OCI-M2 (cell line): Measurements from ENCODE around the gene CACHD1.

Experiments
- DNase-seq: peaks from one replicate; lab custom pipeline; 2025; ENCODE audit not compliant: unreplicated experiment; lab: John Stamatoyannopoulos, UW

The CACHD1 gene

GRCh38 chr1:64472805-64473204, 2.9 kb downstream of the CACHD1 start:
- DNase-seq, result no peak

GRCh38 chr1:64473367-64473766, 3.4 kb downstream of the CACHD1 start:
- DNase-seq, result no peak

GRCh38 chr1:64474133-64474532, 4.2 kb downstream of the CACHD1 start:
- no peak for DNase-seq

GRCh38 chr1:64474665-64475439, 4.9 kb downstream of the CACHD1 start:
- no peak for DNase-seq

- no peak for DNase-seq
These were observed 6.5 kb downstream of the CACHD1 start for GRCh38 chr1:64476251-64476952.

- DNase-seq, result no peak
These were observed 8.9 kb downstream of the CACHD1 start for GRCh38 chr1:64478594-64479470.

- DNase-seq, result no peak
These were observed 9.9 kb downstream of the CACHD1 start for GRCh38 chr1:64479874-64480273.

GRCh38 chr1:64480999-64481772, 11.3 kb downstream of the CACHD1 start:
- no peak for DNase-seq

GRCh38 chr1:64482128-64482527, 12.2 kb downstream of the CACHD1 start:
- DNase-seq, result no peak

GRCh38 chr1:64482720-64483119, 12.8 kb downstream of the CACHD1 start:
- no peak for DNase-seq

GRCh38 chr1:64483731-64484414, 13.9 kb downstream of the CACHD1 start:
- no peak for DNase-seq

GRCh38 chr1:64484651-64485050, 14.7 kb downstream of the CACHD1 start:
- no peak for DNase-seq

- DNase-seq, result no peak
These were observed 16.3 kb downstream of the CACHD1 start for GRCh38 chr1:64486193-64486592.

- DNase-seq, result no peak
These were observed 17.1 kb downstream of the CACHD1 start for GRCh38 chr1:64487061-64487460.

- DNase-seq, result no peak
These were observed 18.9 kb downstream of the CACHD1 start for GRCh38 chr1:64488862-64489261.

GRCh38 chr1:64489707-64490106, 19.8 kb downstream of the CACHD1 start:
- DNase-seq, result no peak

- DNase-seq, result no peak
These were observed 20.4 kb downstream of the CACHD1 start for GRCh38 chr1:64490213-64490818.

GRCh38 chr1:64492424-64492823, 22.5 kb downstream of the CACHD1 start:
- DNase-seq, result no peak

- no peak for DNase-seq
These were observed 23.9 kb downstream of the CACHD1 start for GRCh38 chr1:64493831-64494230.

GRCh38 chr1:64494659-64495058, 24.7 kb downstream of the CACHD1 start:
- no peak for DNase-seq
